CD8-positive, alpha-beta memory T cell (primary cell): ENCODE measurements around the gene GPX2. TPM values are rescaled to one million over a fixed set of nuclear protein-coding genes. Genes with fewer than 3 reads are reported as not detected.

ENCODE experiments used
- CTCF ChIA-PET: fragments of 350-600 bp; sonication (Branson Sonifier 250); formaldehyde crosslinking; loops from one replicate; lab custom pipeline; 2021; ENCODE audit warnings: antibody characterized with exemption; lab: Charles Lee
- POLR2A ChIA-PET: fragments of 350-600 bp; sonication (Branson Sonifier 250); formaldehyde crosslinking; loops from one replicate; lab custom pipeline; 2021; ENCODE audit warnings: antibody characterized with exemption; lab: Charles Lee
- DNase-seq, 5 donors: peaks; one replicate each; pipeline versions ENCODE4 v3.0.0 to v3.0.0-alpha.2; 2020 to 2022; ENCODE audit warnings: mixed read lengths in 1 of 5
- H3K27ac ChIP-seq: one replicate; pipeline ENCODE4 v1.7.0; 2013; ENCODE audit warnings: low read depth, mild to moderate bottlenecking, low read length, moderate library complexity
- H3K27me3 ChIP-seq: 2 replicates; pipeline ENCODE4 v1.7.0; 2013; ENCODE audit warnings: low read length, mild to moderate bottlenecking; ENCODE audit not compliant: insufficient read depth, poor library complexity, severe bottlenecking
- H3K36me3 ChIP-seq: 2 replicates; pipeline ENCODE4 v1.7.0; 2013; ENCODE audit warnings: mild to moderate bottlenecking, low read length, moderate library complexity; ENCODE audit not compliant: insufficient read depth
- H3K4me1 ChIP-seq: 2 replicates; pipeline ENCODE4 v1.7.0; 2013; ENCODE audit warnings: mild to moderate bottlenecking, low read length, moderate library complexity; ENCODE audit not compliant: insufficient read depth
- H3K4me3 ChIP-seq: 2 replicates; pipeline ENCODE4 v1.7.0; 2013; ENCODE audit warnings: mild to moderate bottlenecking, low read length
- H3K9me3 ChIP-seq: 2 replicates; pipeline ENCODE4 v1.7.0; 2013; ENCODE audit warnings: mild to moderate bottlenecking, low read length
- H3K27ac Mint-ChIP-seq, 8 donors: one replicate each; pipeline ENCODE4 v1.8.0; 2020 to 2021; ENCODE audit warnings: mixed read lengths in 8 of 8, mild to moderate bottlenecking in 6 of 8, inconsistent platforms in 3 of 8, moderate library complexity in 3 of 8
- H3K27me3 Mint-ChIP-seq, 2 donors: one replicate each; pipeline ENCODE4 v1.8.0; 2020 to 2021; ENCODE audit warnings: mixed read lengths in 2 of 2, mild to moderate bottlenecking in 1 of 2, moderate library complexity in 1 of 2
- H3K36me3 Mint-ChIP-seq, 3 donors: one replicate each; pipeline ENCODE4 v1.8.0; 2020 to 2021; ENCODE audit warnings: mixed read lengths in 3 of 3, inconsistent platforms in 1 of 3, mild to moderate bottlenecking in 1 of 3
- H3K4me1 Mint-ChIP-seq, 3 donors: one replicate each; pipeline ENCODE4 v1.8.0; 2020 to 2021; ENCODE audit warnings: mixed read lengths in 3 of 3, inconsistent platforms in 1 of 3, mild to moderate bottlenecking in 1 of 3
- H3K4me3 Mint-ChIP-seq, 7 donors: one replicate each; pipeline ENCODE4 v1.8.0; 2020 to 2021; ENCODE audit warnings: mixed read lengths in 7 of 7, mild to moderate bottlenecking in 6 of 7, moderate library complexity in 4 of 7, inconsistent platforms in 2 of 7
- H3K9me3 Mint-ChIP-seq, 5 donors: one replicate each; pipeline ENCODE4 v1.8.0; 2020 to 2022; ENCODE audit warnings: mixed read lengths in 5 of 5, mild to moderate bottlenecking in 3 of 5, moderate library complexity in 2 of 5, inconsistent platforms in 1 of 5
- polyA plus RNA-seq: library from polyadenylated mRNA; unstranded; fragments of 300-500 nt; fragmentation: Illumina TruSeq; gene quantifications from one replicate; pipeline ENCODE4 v1.2.3, GENCODE V29; 2021
- total RNA-seq, 2 experiments: library from RNA; stranded (reverse); gene quantifications; one replicate each; pipeline ENCODE4 v1.2.3, GENCODE V29; 2021

GPX2 gene
- total RNA-seq: not detected
- not detected for polyA plus RNA-seq

DNA sequence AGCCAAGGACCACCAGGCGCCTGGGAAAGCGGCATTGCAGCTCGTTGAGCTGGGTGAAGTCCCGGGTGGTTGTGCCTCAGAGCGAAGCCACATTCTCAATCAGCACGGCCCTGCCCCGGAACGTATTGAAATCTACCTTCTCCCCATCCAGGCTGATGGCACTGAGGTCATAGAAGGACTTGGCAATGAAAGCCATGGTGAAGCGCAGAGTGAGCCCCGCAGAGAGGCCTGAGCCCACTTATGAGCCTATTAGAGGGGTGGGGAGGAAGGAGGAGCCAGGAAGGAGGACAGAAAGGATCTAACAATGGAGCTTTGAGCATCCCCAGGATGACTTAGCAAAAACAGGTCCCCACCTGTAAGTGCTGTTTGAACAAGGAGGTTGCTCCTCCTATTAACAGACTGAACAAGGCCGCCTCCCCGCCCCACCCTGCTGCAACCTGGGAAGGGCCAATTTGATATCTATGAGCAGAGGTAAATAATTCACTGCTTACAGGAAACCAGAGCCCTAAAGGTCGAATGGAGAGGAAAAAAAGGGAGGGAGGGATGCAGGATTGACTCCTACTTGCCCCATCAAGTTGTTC lies at the start of gene GPX2:
Gene GPX2, minus strand, starts transcription at position 215 of the 581 bp plus-strand sequence. Its CDS starts 19 bp downstream, at position 196.
- no peak within 1 kb of the TSS for H3K27ac ChIP-seq
- H3K27ac Mint-ChIP-seq: peak within 1 kb of the TSS in 7 of 8 donors; percentile 19 to 87 (median 68)
- H3K4me3 Mint-ChIP-seq: no peak within 1 kb of the TSS
- H3K4me3 ChIP-seq: no peak within 1 kb of the TSS
- H3K9me3 ChIP-seq: no peaks in the 10 kb centered on the region
- peaks cover 31 to 75% (median 64%) of the 10 kb centered on the region in 3 donors for H3K4me1 Mint-ChIP-seq
- no peaks in the 10 kb centered on the region for H3K27me3 Mint-ChIP-seq
- H3K36me3 ChIP-seq: no peaks in the 10 kb centered on the region
- no peak for DNase-seq
- peaks cover 4 to 86% (median 16%) of the 10 kb centered on the region in 3 donors for H3K36me3 Mint-ChIP-seq
- CTCF ChIA-PET: no interaction called here
- no peaks in the 10 kb centered on the region for H3K9me3 Mint-ChIP-seq
- no peaks in the 10 kb centered on the region for H3K27me3 ChIP-seq
- H3K4me1 ChIP-seq: peaks cover 5% of the 10 kb centered on the region
- POLR2A ChIA-PET: no interaction called here

DNA sequence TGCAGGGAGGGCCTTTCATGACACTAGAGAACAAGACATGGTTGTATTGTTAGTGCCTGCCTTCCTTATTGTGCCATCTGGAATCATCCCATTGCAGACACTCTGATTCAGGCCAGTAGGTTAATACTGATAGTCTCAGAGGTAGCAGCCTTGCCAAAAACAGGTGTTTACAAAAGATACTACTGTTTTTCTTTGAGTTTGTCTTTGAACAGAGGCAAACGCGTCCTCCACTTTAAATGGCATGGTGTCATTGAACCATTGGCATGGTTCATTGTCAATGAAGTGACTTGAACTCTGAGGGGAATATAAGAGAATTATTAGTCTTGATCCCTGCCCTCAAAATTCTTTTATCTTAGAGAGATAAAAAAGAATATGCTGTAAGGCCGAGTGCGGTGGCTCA lies 48.4 kb upstream of the GPX2 start:
- no peaks in the 10 kb centered on the region for H3K27me3 Mint-ChIP-seq
- Histone ChIP-seq H3K4me3 (no peak overlapping the region), H3K4me1 (peaks cover 36% of the 10 kb centered on the region), H3K9me3 (no peaks in the 10 kb centered on the region), H3K27ac (no peak overlapping the region), H3K36me3 (no peaks in the 10 kb centered on the region), H3K27me3 (no peaks in the 10 kb centered on the region)
- peaks cover 0 to 5% (median 2%) of the 10 kb centered on the region in 3 donors for H3K36me3 Mint-ChIP-seq
- no peak for DNase-seq
- H3K4me1 Mint-ChIP-seq: peaks cover 51 to 66% (median 58%) of the 10 kb centered on the region in 3 donors
- H3K4me3 Mint-ChIP-seq: peak overlapping the region in 3 of 7 donors; percentile 36 to 79 (median 56)
- CTCF ChIA-PET: interaction anchor here (1.8 kb wide), 1 partner anchor 168 kb away, joined by 4 read pairs; no protein-coding TSS in a partner anchor
- peaks cover 0 to 2% (median 0%) of the 10 kb centered on the region in 5 donors for H3K9me3 Mint-ChIP-seq
- POLR2A ChIA-PET: interaction anchor here (0.9 kb wide), 1 partner anchor 10 kb away, joined by 3 read pairs; no protein-coding TSS in a partner anchor
- H3K27ac Mint-ChIP-seq: peak overlapping the region in 5 of 8 donors; percentile 57 to 95 (median 75)

GRCh38 chr14:64990296-64990695 lies 47.8 kb upstream of the GPX2 start:
- CTCF ChIA-PET: interaction anchor here (1.0 to 1.8 kb wide), 2 partner anchors 99 to 167 kb away, joined by 3 to 4 read pairs; no protein-coding TSS in a partner anchor
- peaks cover 38% of the 10 kb centered on the region for H3K4me1 ChIP-seq
- H3K27me3 ChIP-seq: no peaks in the 10 kb centered on the region
- POLR2A ChIA-PET: interaction anchor here (0.9 kb wide), 1 partner anchor 10 kb away, joined by 3 read pairs; no protein-coding TSS in a partner anchor
- no peaks in the 10 kb centered on the region for H3K9me3 ChIP-seq
- H3K4me3 ChIP-seq: peak overlapping the region; percentile 16
- peak in 2 of 5 donors; percentile 34 for DNase-seq
- H3K36me3 ChIP-seq: no peaks in the 10 kb centered on the region
- Mint-ChIP-seq H3K4me3 (peak overlapping the region; percentile 36 to 79 (median 73)), H3K9me3 (peaks cover 0 to 2% (median 0%) of the 10 kb centered on the region in 5 donors), H3K36me3 (peaks cover 0 to 5% (median 2%) of the 10 kb centered on the region in 3 donors), H3K27ac (peak overlapping the region; percentile 57 to 93 (median 67)), H3K27me3 (peaks cover 0 to 2% of the 10 kb centered on the region in 2 donors), H3K4me1 (peaks cover 52 to 66% (median 58%) of the 10 kb centered on the region in 3 donors)
- no peak overlapping the region for H3K27ac ChIP-seq

- H3K4me3 Mint-ChIP-seq: peak overlapping the region; percentile 92 to 97 (median 96)
- no peaks in the 10 kb centered on the region for H3K27me3 ChIP-seq
- peaks cover 2 to 7% of the 10 kb centered on the region in 2 donors for H3K27me3 Mint-ChIP-seq
- peaks cover 0 to 5% (median 0%) of the 10 kb centered on the region in 3 donors for H3K36me3 Mint-ChIP-seq
- ChIA-PET POLR2A (interaction anchor here (1.5 to 2.3 kb wide), 3 partner anchors 73 to 115 kb away, joined by 6 to 12 read pairs (median 10); partner anchors contain the start of genes CHURC1 and MAX), CTCF (interaction anchor here (1.1 to 1.6 kb wide), 5 partner anchors 13 to 165 kb away, joined by 3 to 6 read pairs (median 3); no protein-coding TSS in a partner anchor)
- DNase-seq: no peak
- no peaks in the 10 kb centered on the region for H3K9me3 ChIP-seq
- H3K9me3 Mint-ChIP-seq: peaks cover 0 to 2% (median 0%) of the 10 kb centered on the region in 5 donors
- H3K27ac Mint-ChIP-seq: peak overlapping the region; percentile 87 to 98 (median 96)
- H3K36me3 ChIP-seq: no peaks in the 10 kb centered on the region
- peaks cover 54 to 71% (median 62%) of the 10 kb centered on the region in 3 donors for H3K4me1 Mint-ChIP-seq
- peaks cover 47% of the 10 kb centered on the region for H3K4me1 ChIP-seq
- peak overlapping the region; percentile 69 for H3K27ac ChIP-seq
- H3K4me3 ChIP-seq: peak overlapping the region; percentile 93
These were observed 44.9 kb upstream of the GPX2 start for GRCh38 chr14:64987438-64987767.

DNA sequence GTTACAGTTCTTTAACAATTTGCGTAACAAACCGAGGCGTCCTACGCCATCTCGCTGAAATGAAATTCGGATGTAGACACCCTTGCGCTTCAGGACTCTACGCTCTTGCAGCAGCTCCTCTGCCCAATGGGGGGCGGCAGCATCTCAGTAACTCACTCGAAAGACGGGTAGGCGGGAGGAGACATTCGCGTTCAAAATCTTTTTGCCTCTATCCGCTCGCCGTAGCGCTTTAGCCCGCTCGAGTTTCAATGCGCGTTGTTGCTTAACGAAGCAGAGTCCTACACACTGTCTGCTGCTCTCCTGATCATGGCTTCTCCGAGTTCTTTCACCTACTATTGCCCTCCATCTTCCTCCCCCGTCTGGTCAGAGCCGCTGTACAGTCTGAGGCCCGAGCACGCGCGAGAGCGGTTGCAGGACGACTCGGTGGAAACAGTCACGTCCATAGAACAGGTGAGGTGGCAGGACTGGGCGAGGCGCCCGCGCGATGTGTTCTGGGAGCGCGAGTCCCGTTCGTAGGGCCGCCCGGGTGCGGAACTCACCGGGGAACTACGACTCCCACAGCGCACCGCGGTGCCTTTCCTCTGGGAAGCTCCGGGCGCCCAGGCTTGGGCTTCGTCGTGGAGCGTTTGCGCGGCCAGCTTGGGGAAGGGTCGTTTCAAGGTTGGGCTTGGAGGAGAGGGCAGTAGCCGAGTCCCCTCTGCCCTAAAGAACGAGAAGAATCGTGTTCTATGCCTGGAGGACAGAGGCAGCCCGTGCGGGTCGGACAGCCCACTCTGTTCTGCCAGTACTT lies 44.3 kb upstream of the GPX2 start, which contains the start of gene FNTB:
Gene FNTB, plus strand, starts transcription at position 248 of the 790 bp plus-strand sequence. Its CDS starts 59 bp downstream, at position 307.
- peak within 1 kb of the TSS; percentile 87 to 98 (median 96) for H3K27ac Mint-ChIP-seq

DNA sequence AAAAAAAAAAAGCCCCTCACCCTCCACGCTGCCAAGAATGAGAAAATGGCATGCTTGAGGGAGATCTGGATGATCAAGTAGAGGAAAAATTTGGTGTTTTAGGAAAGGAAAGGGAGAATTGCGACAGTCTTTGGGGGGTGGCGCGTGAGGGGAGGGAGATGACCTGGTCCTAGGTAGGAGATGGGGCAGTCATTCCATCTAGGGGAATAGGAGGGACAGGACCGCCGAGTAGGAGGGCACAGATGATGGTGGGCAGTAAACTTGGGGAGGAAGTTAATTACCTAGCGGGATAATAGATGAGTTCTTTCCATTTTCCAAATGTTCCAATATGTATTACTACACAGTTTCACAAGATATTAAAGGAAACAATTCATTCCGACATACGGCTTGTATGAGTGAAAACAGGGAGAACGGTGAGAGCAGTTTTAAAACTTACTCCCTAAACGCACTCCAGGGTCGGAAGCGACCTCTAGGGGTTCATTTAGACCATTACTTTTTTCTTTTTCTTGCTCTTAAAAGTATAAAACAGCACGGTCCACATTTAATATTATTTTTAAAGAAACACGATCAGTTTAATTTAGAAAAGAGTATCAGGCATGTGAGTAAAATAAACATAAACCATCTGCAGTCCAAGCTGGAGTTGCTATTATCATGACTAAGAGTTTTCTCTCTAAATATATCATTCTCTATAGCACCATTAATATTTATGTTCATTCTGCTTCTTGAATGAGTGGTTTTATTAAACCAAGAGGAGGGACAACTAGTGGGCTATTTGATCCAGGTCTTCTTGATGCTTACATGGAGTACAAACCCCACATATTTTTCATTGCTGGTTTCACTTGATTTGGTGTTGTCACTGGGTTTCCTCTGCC lies 41.1 kb upstream of the GPX2 start:
- Mint-ChIP-seq H3K4me3 (peak overlapping the region in 6 of 7 donors; percentile 22 to 63 (median 54)), H3K36me3 (peaks cover 0 to 5% (median 0%) of the 10 kb centered on the region in 3 donors), H3K27ac (peak overlapping the region in 3 of 8 donors; percentile 4 to 11 (median 10)), H3K27me3 (peaks cover 4 to 11% of the 10 kb centered on the region in 2 donors), H3K9me3 (no peaks in the 10 kb centered on the region), H3K4me1 (peaks cover 26 to 37% (median 30%) of the 10 kb centered on the region in 3 donors)
- Histone ChIP-seq H3K9me3 (no peaks in the 10 kb centered on the region), H3K27ac (no peak overlapping the region), H3K36me3 (no peaks in the 10 kb centered on the region), H3K4me3 (peak overlapping the region; percentile 23), H3K27me3 (no peaks in the 10 kb centered on the region), H3K4me1 (peaks cover 26% of the 10 kb centered on the region)
- peak in 3 of 5 donors; percentile 48 to 58 (median 55) for DNase-seq
- ChIA-PET POLR2A (no interaction called here), CTCF (interaction anchor here (0.7 to 6.2 kb wide), 9 partner anchors 10 to 211 kb away, joined by 3 to 34 read pairs (median 4); no protein-coding TSS in a partner anchor)

More for the DNA sequence above, 44.3 kb upstream of the GPX2 start, which contains the start of gene FNTB:
- Histone ChIP-seq H3K4me1 (peaks cover 47% of the 10 kb centered on the region), H3K27ac (peak within 1 kb of the TSS; percentile 69), H3K4me3 (peak within 1 kb of the TSS; percentile 93), H3K27me3 (no peaks in the 10 kb centered on the region), H3K9me3 (no peaks in the 10 kb centered on the region), H3K36me3 (no peaks in the 10 kb centered on the region)
- peaks cover 50 to 66% (median 56%) of the 10 kb centered on the region in 3 donors for H3K4me1 Mint-ChIP-seq
- ChIA-PET POLR2A (interaction anchor here (0.9 to 2.3 kb wide), 4 partner anchors 73 to 425 kb away, joined by 5 to 12 read pairs (median 8); partner anchors contain the start of genes CHURC1 and MAX), CTCF (interaction anchor here (0.6 to 1.7 kb wide), 14 partner anchors 10 to 974 kb away, joined by 3 to 9 read pairs (median 3); no protein-coding TSS in a partner anchor)
- H3K4me3 Mint-ChIP-seq: peak within 1 kb of the TSS; percentile 92 to 97 (median 96)
- peak; percentile 86 to 95 (median 93) for DNase-seq
- peaks cover 0 to 2% (median 0%) of the 10 kb centered on the region in 5 donors for H3K9me3 Mint-ChIP-seq
- peaks cover 0 to 5% (median 0%) of the 10 kb centered on the region in 3 donors for H3K36me3 Mint-ChIP-seq
- peaks cover 4 to 11% of the 10 kb centered on the region in 2 donors for H3K27me3 Mint-ChIP-seq
